Mesendoderm (in vitro differentiated cells): ENCODE data around the gene KRTCAP3.

ENCODE experiments used
- DNase-seq: peaks from one replicate; pipeline ENCODE4 v3.0.0; 2013
- H2AK5ac ChIP-seq: 2 replicates; pipeline ENCODE4 v1.6.1; 2013; ENCODE audit warnings: low read length, inconsistent platforms
- H2BK120ac ChIP-seq: 2 replicates; pipeline ENCODE4 v1.6.1; 2013; ENCODE audit warnings: low read depth, mild to moderate bottlenecking, low read length, moderate library complexity, mixed read lengths
- H2BK15ac ChIP-seq: replicated peaks from 2 replicates; pipeline ENCODE4 v1.6.1; 2013; ENCODE audit warnings: low read depth, mild to moderate bottlenecking, moderate library complexity
- H2BK5ac ChIP-seq: 2 replicates; pipeline ENCODE4 v1.6.1; 2013; ENCODE audit warnings: low read length, inconsistent platforms
- H3K18ac ChIP-seq: 2 replicates; pipeline ENCODE4 v1.6.1; 2013; ENCODE audit warnings: mild to moderate bottlenecking, low read length, mixed read lengths
- H3K23ac ChIP-seq: one replicate; pipeline ENCODE4 v1.6.1; 2013; ENCODE audit warnings: low read length
- H3K27ac ChIP-seq: 2 replicates; pipeline ENCODE4 v1.5.1; 2013; ENCODE audit warnings: low read depth, mild to moderate bottlenecking, inconsistent platforms, low read length, moderate library complexity
- H3K27me3 ChIP-seq: 2 replicates; pipeline ENCODE4 v1.6.1; 2013; ENCODE audit warnings: low read length, control low read depth, mild to moderate bottlenecking, inconsistent platforms; ENCODE audit not compliant: insufficient read depth, poor library complexity
- H3K36me3 ChIP-seq: 2 replicates; pipeline ENCODE4 v1.6.1; 2013; ENCODE audit warnings: low read length, inconsistent platforms; ENCODE audit not compliant: control insufficient read depth, insufficient read depth
- H3K4ac ChIP-seq: one replicate; pipeline ENCODE4 v1.6.1; 2013; ENCODE audit warnings: low read depth, mild to moderate bottlenecking, low read length, moderate library complexity
- H3K4me1 ChIP-seq: 2 replicates; pipeline ENCODE4 v1.6.1; 2013; ENCODE audit warnings: low read depth, low read length, inconsistent platforms; ENCODE audit not compliant: control insufficient read depth
- H3K4me2 ChIP-seq: 2 replicates; pipeline ENCODE4 v1.6.1; 2013; ENCODE audit warnings: low read length
- H3K4me3 ChIP-seq: 2 replicates; pipeline ENCODE4 v1.5.1; 2013; ENCODE audit warnings: mild to moderate bottlenecking, low read length
- H3K56ac ChIP-seq: one replicate; pipeline ENCODE4 v1.6.1; 2013; ENCODE audit warnings: low read length
- H3K79me1 ChIP-seq: 2 replicates; pipeline ENCODE4 v1.6.1; 2013; ENCODE audit warnings: low read length, inconsistent platforms
- H3K79me2 ChIP-seq: 2 replicates; pipeline ENCODE4 v1.6.1; 2013; ENCODE audit warnings: mild to moderate bottlenecking, low read length; ENCODE audit not compliant: control insufficient read depth, insufficient read depth
- H3K9ac ChIP-seq: 2 replicates; pipeline ENCODE4 v1.6.1; 2013; ENCODE audit warnings: low read length, inconsistent platforms
- H4K5ac ChIP-seq: one replicate; pipeline ENCODE4 v1.6.1; 2013; ENCODE audit warnings: low read length
- H4K8ac ChIP-seq: one replicate; pipeline ENCODE4 v1.6.1; 2013; ENCODE audit warnings: low read depth, mild to moderate bottlenecking, control low read depth, low read length, moderate library complexity
- WGBS: extraction: QIAGEN DNeasy Blood & Tissue Kit; methylation state at CpG from one replicate; pipeline ENCODE4 v1.1.7; 2013; ENCODE audit warnings: low lambda C conversion rate, missing lambda C conversion rate; ENCODE audit not compliant: insufficient coverage; ENCODE audit errors: extremely low coverage; 5-methylcytosine and 5-hydroxymethylcytosine counted together

KRTCAP3 gene

DNA sequence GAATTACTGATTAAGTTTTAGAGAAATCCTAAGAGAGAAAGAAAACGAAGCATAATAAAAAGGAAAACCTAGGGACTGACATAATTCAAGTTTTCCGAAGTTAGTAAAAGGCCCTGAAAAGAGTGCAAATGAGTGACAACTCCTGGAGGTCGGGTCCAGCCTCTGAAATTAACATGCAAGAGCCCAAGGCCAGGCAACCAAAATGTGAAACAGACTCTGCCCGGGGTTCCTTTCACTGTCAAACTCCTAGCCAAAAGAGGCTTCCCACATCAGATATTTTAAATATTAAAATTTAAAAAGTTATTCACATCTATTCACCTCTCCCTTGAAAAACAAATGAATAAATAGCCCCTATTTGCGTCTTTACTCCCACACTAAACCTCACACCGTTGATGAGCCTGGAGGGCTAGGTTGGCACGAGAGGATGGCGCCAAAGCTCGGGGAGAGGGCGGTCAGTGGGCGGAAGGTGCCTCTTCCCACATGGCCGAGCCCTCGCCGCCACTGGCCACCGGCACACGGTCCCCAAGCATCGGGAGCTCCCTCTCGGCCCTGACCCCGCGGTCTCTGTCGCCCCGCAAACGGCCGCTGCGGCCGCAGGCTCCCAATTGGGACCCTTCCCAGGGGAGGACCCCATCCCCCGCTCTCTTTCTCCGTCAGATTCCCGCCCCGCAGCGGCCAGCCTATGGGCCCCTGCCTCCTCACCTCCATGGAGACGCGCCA lies 33.4 kb upstream of the KRTCAP3 start:
- Histone ChIP-seq H2BK120ac (no peak overlapping the region), H3K56ac (peak overlapping the region; percentile 94), H2AK5ac (peak overlapping the region; percentile 50), H3K4ac (no peak overlapping the region), H2BK15ac (no peak overlapping the region), H3K18ac (peak overlapping the region; percentile 43), H2BK5ac (no peak overlapping the region), H3K9ac (peak overlapping the region; percentile 92), H4K8ac (peak overlapping the region; percentile 60), H3K27ac (peak overlapping the region; percentile 75), H4K5ac (no peak overlapping the region), H3K4me2 (peak overlapping the region; percentile 68), H3K4me1 (no peaks in the 10 kb centered on the region), H3K79me2 (peaks cover 44% of the 10 kb centered on the region), H3K23ac (peak overlapping the region; percentile 72), H3K4me3 (peak overlapping the region; percentile 83), H3K27me3 (no peaks in the 10 kb centered on the region), H3K36me3 (no peaks in the 10 kb centered on the region), H3K79me1 (no peaks in the 10 kb centered on the region)
- WGBS = no CpG with 5 or more reads among the region's 33 CpGs
- peak; percentile 25 for DNase-seq

DNA sequence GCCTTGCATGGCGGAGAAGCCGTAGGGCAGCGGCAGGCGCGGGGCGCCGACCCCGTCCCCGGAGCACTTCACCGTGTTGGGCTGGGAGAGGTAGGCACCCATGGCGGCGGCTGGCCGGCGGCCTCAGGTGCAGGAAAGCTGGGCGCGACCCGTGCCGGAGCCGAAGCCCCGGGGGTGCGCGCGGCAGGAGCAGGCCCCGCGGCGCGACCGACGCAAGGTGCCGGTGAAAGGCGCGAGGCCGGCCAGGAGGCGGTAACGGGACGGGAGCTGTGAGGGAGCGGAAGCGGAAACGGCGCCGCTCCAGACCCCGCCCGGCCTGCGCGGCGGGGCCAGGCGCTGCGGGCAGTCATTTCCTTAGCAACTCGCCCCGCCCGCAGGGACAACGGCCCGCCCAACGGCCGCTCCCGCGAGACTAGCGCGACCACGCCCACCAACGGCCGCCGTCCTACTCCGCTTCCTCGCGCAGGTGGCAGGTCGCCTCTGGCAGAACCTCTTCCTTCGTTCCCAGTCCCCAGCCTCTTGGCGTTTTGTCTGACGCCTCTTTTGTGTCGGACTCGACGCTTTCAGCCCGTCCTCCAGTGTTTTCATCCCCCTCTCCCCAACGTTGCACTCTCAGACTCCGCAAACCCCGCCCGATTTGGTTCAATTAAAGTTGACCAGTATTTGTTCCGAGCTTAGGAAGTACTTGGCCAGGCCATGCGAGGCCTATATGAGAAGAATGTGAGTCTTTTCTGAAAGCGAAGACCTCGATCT lies 32.7 kb upstream of the KRTCAP3 start, which contains the start of gene PPM1G:
Gene PPM1G (minus strand): TSS at position 271 of the 753 bp plus-strand sequence. CDS start 169 bp downstream, at position 102.
- Histone ChIP-seq H4K8ac (peak within 1 kb of the TSS; percentile 60), H3K27ac (peak within 1 kb of the TSS; percentile 78), H3K79me1 (no peaks in the 10 kb centered on the region), H3K4me2 (peak within 1 kb of the TSS; percentile 92), H3K36me3 (no peaks in the 10 kb centered on the region), H3K27me3 (no peaks in the 10 kb centered on the region), H3K56ac (peak within 1 kb of the TSS; percentile 94), H3K4me3 (peak within 1 kb of the TSS; percentile 83), H3K9ac (peak within 1 kb of the TSS; percentile 92), H3K79me2 (peaks cover 38% of the 10 kb centered on the region), H3K18ac (peak within 1 kb of the TSS; percentile 43), H2AK5ac (peak within 1 kb of the TSS; percentile 50), H2BK120ac (no peak within 1 kb of the TSS), H3K4me1 (no peaks in the 10 kb centered on the region), H2BK5ac (no peak within 1 kb of the TSS), H3K4ac (no peak within 1 kb of the TSS), H2BK15ac (no peak within 1 kb of the TSS), H4K5ac (no peak within 1 kb of the TSS), H3K23ac (peak within 1 kb of the TSS; percentile 72)
- peak; percentile 96 for DNase-seq
- no CpG with 5 or more reads among the region's 82 CpGs for WGBS

DNA sequence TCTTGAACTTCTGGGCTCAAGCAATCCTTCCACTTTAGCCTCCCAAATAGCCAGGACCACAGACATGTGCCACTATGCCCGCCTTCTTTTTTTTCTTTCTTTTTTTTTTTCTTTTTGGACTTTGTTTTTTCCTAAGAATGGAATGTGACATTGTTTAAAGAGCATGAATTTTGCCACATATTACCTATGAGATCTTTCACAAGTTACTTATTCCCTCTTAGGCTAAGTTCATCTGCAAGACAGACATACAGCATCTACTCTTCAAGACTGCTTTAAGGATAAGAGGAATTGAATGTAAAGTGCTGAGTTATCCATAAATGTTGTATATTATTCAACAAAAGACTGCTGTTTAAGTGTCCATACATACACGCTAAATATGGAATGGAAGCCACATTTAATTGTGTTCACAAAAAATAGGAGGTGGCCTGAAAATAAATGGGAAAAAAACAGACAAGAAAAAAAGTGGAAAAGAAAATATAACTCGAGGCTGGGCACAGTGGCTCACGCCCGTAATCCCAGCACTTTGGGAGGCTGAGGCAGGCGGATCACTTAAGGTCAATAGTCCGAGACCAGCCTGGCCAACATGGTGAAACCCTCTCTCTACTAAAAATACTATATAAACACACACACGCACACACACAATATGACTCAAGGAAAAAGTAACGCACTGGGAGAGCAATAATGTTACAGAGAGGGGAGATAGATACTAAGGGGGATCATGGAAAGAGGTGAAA lies 29.6 kb upstream of the KRTCAP3 start:
- Histone ChIP-seq H2AK5ac (no peak overlapping the region), H3K56ac (no peak overlapping the region), H3K79me2 (peaks cover 14% of the 10 kb centered on the region), H3K4me3 (no peak overlapping the region), H3K18ac (no peak overlapping the region), H4K5ac (no peak overlapping the region), H2BK5ac (no peak overlapping the region), H3K9ac (no peak overlapping the region), H3K23ac (no peak overlapping the region), H3K36me3 (no peaks in the 10 kb centered on the region), H3K4me2 (no peak overlapping the region), H3K4ac (no peak overlapping the region), H2BK120ac (no peak overlapping the region), H3K79me1 (no peaks in the 10 kb centered on the region), H3K4me1 (no peaks in the 10 kb centered on the region), H4K8ac (no peak overlapping the region), H3K27me3 (no peaks in the 10 kb centered on the region), H2BK15ac (no peak overlapping the region), H3K27ac (no peak overlapping the region)
- no CpG with 5 or more reads among the region's 9 CpGs for WGBS
- DNase-seq = no peak

DNA sequence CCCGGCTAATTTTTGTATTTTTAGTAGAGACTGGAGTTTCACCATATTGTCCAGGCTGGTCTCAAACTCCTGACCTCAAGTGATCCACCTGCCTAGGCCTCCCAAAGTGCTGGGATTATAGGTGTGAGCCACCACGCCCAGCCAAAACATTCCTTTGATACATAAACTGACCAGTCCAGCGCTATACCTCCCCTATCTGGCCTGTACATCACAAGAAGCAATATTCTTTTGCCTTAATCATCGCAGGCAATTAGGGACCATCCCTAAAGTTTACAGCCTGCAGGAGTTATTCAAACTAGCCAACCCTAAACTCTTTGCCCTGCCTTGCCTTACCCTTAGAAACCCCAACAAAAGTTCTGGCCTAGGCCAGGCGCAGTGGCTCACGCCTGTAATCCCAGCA lies 26.0 kb upstream of the KRTCAP3 start:
- H2BK120ac ChIP-seq = no peak overlapping the region
- H4K5ac ChIP-seq = no peak overlapping the region
- no peak overlapping the region for H3K56ac ChIP-seq
- no peak overlapping the region for H3K4ac ChIP-seq
- H3K9ac ChIP-seq = no peak overlapping the region
- no peak overlapping the region for H3K4me3 ChIP-seq
- H3K79me2 ChIP-seq = no peaks in the 10 kb centered on the region
- no peaks in the 10 kb centered on the region for H3K79me1 ChIP-seq
- H2BK15ac ChIP-seq = no peak overlapping the region
- no CpG with 5 or more reads among the region's 6 CpGs for WGBS
- H2BK5ac ChIP-seq = no peak overlapping the region
- H3K18ac ChIP-seq = no peak overlapping the region
- H2AK5ac ChIP-seq = no peak overlapping the region
- no peak for DNase-seq
- H3K4me1 ChIP-seq = no peaks in the 10 kb centered on the region
- H3K4me2 ChIP-seq = no peak overlapping the region
- no peak overlapping the region for H3K23ac ChIP-seq
- H4K8ac ChIP-seq = no peak overlapping the region
- H3K27me3 ChIP-seq = no peaks in the 10 kb centered on the region
- no peak overlapping the region for H3K27ac ChIP-seq
- H3K36me3 ChIP-seq = no peaks in the 10 kb centered on the region

DNA sequence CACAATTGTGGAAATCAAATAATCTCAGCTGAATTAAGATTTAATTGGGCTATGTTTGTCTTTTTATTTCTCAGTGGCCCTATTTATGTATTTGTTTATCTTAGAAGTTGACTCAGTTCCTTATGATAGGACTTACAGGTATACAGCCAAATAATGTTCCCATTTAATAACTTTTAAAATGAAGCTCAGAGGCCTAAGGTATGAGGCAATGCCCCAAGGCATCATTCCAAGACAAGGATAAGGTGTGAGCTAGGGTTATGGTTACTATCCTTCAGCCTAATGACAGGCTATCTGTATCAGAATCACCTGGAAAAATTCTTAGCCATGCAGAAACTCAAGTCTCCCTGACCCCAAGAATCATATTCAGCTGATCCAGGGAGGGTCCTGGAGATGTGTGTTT lies 21.2 kb upstream of the KRTCAP3 start:
- Histone ChIP-seq H3K9ac (no peak overlapping the region), H2BK5ac (no peak overlapping the region), H3K79me2 (no peaks in the 10 kb centered on the region), H3K79me1 (no peaks in the 10 kb centered on the region), H3K4me2 (no peak overlapping the region), H3K18ac (no peak overlapping the region), H3K23ac (no peak overlapping the region), H3K4ac (no peak overlapping the region), H3K27ac (no peak overlapping the region), H3K56ac (no peak overlapping the region), H3K27me3 (no peaks in the 10 kb centered on the region), H4K8ac (no peak overlapping the region), H2BK15ac (no peak overlapping the region), H3K4me1 (no peaks in the 10 kb centered on the region), H3K4me3 (no peak overlapping the region), H4K5ac (no peak overlapping the region), H2BK120ac (no peak overlapping the region), H3K36me3 (no peaks in the 10 kb centered on the region), H2AK5ac (no peak overlapping the region)
- no peak for DNase-seq
